Calu3 (cell line): Measurements from ENCODE around the gene CPSF6. TPM values are rescaled to one million over a fixed set of nuclear protein-coding genes. Genes with fewer than 3 reads are reported as not detected.

Experiments used
- BruUV-seq: library from RNA; stranded (reverse); fragments of 400-500 nt; replicated peaks from 2 replicates; lab custom pipeline; 2021; lab: Mats Ljungman, UMichigan
- CTCF ChIA-PET: fragments of 300-600 bp; sonication (Branson Sonifier 250); formaldehyde crosslinking; loops from one replicate; lab custom pipeline; 2022; ENCODE audit warnings: antibody characterized with exemption; lab: Charles Lee
- DNase-seq: peaks from one replicate; pipeline ENCODE4 v3.0.0; 2022
- H3K27ac Mint-ChIP-seq: one replicate; pipeline ENCODE4 v1.8.0; 2022; ENCODE audit warnings: mixed read lengths; ENCODE audit not compliant: unreplicated experiment
- H3K27me3 Mint-ChIP-seq: one replicate; pipeline ENCODE4 v1.8.0; 2022; ENCODE audit warnings: mixed read lengths; ENCODE audit not compliant: unreplicated experiment
- H3K36me3 Mint-ChIP-seq: one replicate; pipeline ENCODE4 v1.8.0; 2022; ENCODE audit warnings: mild to moderate bottlenecking, moderate library complexity, mixed read lengths; ENCODE audit not compliant: insufficient read depth, unreplicated experiment
- H3K4me1 Mint-ChIP-seq: one replicate; pipeline ENCODE4 v1.8.0; 2022; ENCODE audit warnings: mild to moderate bottlenecking, low read depth, mixed read lengths; ENCODE audit not compliant: unreplicated experiment
- H3K4me3 Mint-ChIP-seq: one replicate; pipeline ENCODE4 v1.8.0; 2022; ENCODE audit warnings: mild to moderate bottlenecking, low read depth, moderate library complexity, mixed read lengths; ENCODE audit not compliant: unreplicated experiment
- H3K9me3 Mint-ChIP-seq: one replicate; pipeline ENCODE4 v1.8.0; 2022; ENCODE audit warnings: low read depth, mixed read lengths; ENCODE audit not compliant: unreplicated experiment
- intact Hi-C: fragments of 100-400 bp; cut with micrococcal nuclease; formaldehyde crosslinking; loops from one replicate; pipeline ENCODE4 v1.10.0; 2022; ENCODE audit not compliant: unreplicated experiment
- total RNA-seq: library from RNA; stranded (reverse); gene quantifications from 2 replicates; pipeline ENCODE4 v1.2.3, GENCODE V29; 2022
- TF ChIP-seq, protein P1 (sequence below): fragments of 200-600 bp; IDR thresholded peaks from one replicate; pipeline ENCODE4 v1.8.0; 2022; ENCODE audit warnings: antibody characterized with exemption; ENCODE audit not compliant: unreplicated experiment

The CPSF6 gene
- total RNA-seq, 1 experiment from 2014 or later, result 136 TPM

DNA sequence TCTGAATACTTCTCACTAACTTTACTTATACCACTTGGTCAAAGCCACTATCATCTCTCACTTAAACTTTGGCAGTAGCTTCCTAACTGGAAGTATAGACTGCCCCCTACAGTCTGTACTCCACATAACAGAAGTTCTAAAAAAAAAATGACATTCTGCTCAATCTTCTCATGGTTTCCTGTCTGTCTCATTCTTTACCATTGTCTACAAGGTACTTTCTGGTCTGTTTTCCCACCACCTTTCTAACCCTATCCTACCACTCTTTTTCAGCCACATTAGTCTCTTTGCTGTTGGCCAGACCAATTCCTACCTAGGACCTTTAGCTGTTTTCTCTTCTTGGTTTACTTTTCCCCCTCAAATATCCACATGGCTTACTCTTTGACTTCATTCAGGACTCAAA lies 14.7 kb downstream of the CPSF6 start:
- TF ChIP-seq, protein P1, sequence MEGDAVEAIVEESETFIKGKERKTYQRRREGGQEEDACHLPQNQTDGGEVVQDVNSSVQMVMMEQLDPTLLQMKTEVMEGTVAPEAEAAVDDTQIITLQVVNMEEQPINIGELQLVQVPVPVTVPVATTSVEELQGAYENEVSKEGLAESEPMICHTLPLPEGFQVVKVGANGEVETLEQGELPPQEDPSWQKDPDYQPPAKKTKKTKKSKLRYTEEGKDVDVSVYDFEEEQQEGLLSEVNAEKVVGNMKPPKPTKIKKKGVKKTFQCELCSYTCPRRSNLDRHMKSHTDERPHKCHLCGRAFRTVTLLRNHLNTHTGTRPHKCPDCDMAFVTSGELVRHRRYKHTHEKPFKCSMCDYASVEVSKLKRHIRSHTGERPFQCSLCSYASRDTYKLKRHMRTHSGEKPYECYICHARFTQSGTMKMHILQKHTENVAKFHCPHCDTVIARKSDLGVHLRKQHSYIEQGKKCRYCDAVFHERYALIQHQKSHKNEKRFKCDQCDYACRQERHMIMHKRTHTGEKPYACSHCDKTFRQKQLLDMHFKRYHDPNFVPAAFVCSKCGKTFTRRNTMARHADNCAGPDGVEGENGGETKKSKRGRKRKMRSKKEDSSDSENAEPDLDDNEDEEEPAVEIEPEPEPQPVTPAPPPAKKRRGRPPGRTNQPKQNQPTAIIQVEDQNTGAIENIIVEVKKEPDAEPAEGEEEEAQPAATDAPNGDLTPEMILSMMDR, result peak; percentile 41
- CTCF ChIA-PET, result interaction anchor here (0.5 to 1.7 kb wide), 8 partner anchors 8 to 424 kb away, joined by 3 to 8 read pairs (median 5); no protein-coding TSS in a partner anchor
- Mint-ChIP-seq H3K36me3 (peaks cover 39% of the 10 kb centered on the region), H3K9me3 (no peaks in the 10 kb centered on the region), H3K4me3 (no peak overlapping the region), H3K4me1 (peaks cover 36% of the 10 kb centered on the region), H3K27me3 (no peaks in the 10 kb centered on the region), H3K27ac (peak overlapping the region; percentile 19)
- intact Hi-C loops, result loop anchor here (1.0 to 10.0 kb wide), 2 partner anchors 100 to 419 kb away; no protein-coding TSS in a partner anchor
- no peak for DNase-seq
- no TSS peak for BruUV-seq

DNA sequence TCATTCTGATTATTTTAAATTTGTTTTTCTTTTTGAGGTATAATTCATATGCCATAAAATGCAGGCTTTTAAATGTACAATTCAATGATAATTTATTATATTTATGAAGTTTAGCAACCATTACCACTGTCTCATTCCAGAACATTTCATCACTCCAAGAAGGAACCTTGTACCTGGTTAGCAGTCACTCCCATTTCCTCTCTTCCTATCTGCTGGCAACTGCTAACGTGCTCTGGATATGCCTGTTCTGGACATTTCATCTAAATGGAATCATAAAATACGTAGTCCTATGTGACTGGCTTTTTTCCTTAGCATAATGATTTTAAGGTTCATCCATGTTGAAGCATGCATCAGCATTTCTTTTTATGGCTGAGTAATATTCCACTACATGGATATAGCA lies 15.5 kb downstream of the CPSF6 start:
- CTCF ChIA-PET, result interaction anchor here (1.5 to 1.7 kb wide), 4 partner anchors 9 to 425 kb away, joined by 5 to 8 read pairs (median 6); no protein-coding TSS in a partner anchor

DNA sequence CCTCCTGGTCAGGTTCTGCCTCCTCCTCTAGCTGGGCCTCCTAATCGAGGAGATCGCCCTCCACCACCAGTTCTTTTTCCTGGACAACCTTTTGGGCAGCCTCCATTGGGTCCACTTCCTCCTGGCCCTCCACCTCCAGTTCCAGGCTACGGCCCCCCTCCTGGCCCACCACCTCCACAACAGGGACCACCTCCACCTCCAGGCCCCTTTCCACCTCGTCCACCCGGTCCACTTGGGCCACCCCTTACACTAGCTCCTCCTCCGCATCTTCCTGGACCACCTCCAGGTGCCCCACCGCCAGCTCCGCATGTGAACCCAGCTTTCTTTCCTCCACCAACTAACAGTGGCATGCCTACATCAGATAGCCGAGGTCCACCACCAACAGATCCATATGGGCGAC lies 19.3 kb downstream of the CPSF6 start:
- Mint-ChIP-seq H3K9me3 (no peaks in the 10 kb centered on the region), H3K27ac (peak overlapping the region; percentile 57), H3K27me3 (no peaks in the 10 kb centered on the region), H3K36me3 (peaks cover 66% of the 10 kb centered on the region), H3K4me1 (peaks cover 9% of the 10 kb centered on the region), H3K4me3 (no peak overlapping the region)
- intact Hi-C loops, result loop anchor here (10.0 kb wide), 1 partner anchor 424 kb away; no protein-coding TSS in a partner anchor
- DNase-seq, result no peak
- TF ChIP-seq, protein P1, result no peak
- BruUV-seq, result TSS peak; percentile 18
- CTCF ChIA-PET, result interaction anchor here (0.6 kb wide), 1 partner anchor 39 kb away, joined by 3 read pairs; no protein-coding TSS in a partner anchor

More for the DNA sequence above, 15.5 kb downstream of the CPSF6 start:
- Mint-ChIP-seq H3K36me3 (peaks cover 42% of the 10 kb centered on the region), H3K4me3 (no peak overlapping the region), H3K4me1 (peaks cover 28% of the 10 kb centered on the region), H3K9me3 (no peaks in the 10 kb centered on the region), H3K27ac (no peak overlapping the region), H3K27me3 (no peaks in the 10 kb centered on the region)
- intact Hi-C loops, result loop anchor here (1.0 to 10.0 kb wide), 2 partner anchors 101 to 420 kb away; no protein-coding TSS in a partner anchor
- TF ChIP-seq, protein P1, result no peak
- BruUV-seq, result no TSS peak
- no peak for DNase-seq

DNA sequence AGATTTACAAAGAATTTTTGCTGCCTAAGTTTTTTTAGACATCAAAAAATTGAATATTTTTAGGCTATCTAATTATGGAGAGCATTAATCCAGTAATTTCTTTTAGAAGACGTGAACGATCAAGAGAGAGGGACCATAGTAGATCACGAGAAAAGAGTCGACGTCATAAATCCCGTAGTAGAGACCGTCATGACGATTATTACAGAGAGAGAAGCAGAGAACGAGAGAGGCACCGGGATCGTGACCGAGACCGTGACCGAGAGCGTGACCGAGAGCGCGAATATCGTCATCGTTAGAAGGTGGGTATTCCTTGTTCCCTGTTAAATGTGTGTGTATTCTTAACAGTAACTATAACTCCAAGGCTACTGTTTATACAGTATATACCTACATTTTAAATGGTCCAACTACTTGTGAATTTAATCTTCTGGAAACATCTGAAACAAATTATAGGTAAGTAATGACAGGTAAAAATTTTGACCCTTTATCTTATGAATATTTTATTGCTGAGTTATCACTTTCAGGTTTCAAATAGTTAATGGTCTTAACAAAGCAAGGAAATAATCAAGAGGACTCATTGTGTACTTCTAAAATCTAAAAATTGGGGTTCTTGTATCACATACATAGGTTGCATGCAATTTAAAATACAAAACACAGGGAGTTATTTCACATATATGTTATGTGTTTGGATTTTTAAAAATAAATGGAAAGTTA lies 23.1 kb downstream of the CPSF6 start:
- intact Hi-C loops, result no loop called here
- TF ChIP-seq, protein P1, result no peak
- BruUV-seq, result no TSS peak
- CTCF ChIA-PET, result no interaction called here
- Mint-ChIP-seq H3K27ac (no peak overlapping the region), H3K9me3 (no peaks in the 10 kb centered on the region), H3K27me3 (no peaks in the 10 kb centered on the region), H3K36me3 (peaks cover 67% of the 10 kb centered on the region), H3K4me3 (no peak overlapping the region), H3K4me1 (peaks cover 11% of the 10 kb centered on the region)
- no peak for DNase-seq
